HepG2 (cell line): ENCODE results near the gene YTHDF1.

ENCODE experiments used
- CC2D1A ChIP-seq: sonication (generic); formaldehyde crosslinking; IDR thresholded peaks from 2 replicates; pipeline ENCODE4 v1.8.1; 2023; ENCODE audit warnings: mild to moderate bottlenecking, missing genetic modification reagents
- HOXA9 ChIP-seq: sonication (generic); formaldehyde crosslinking; IDR thresholded peaks from 2 replicates; pipeline ENCODE4 v1.8.1; 2022; ENCODE audit warnings: missing genetic modification reagents, mild to moderate bottlenecking, moderate library complexity, borderline replicate concordance
- SMARCC2 ChIP-seq: fragments of 450-650 bp; IDR thresholded peaks from 2 replicates; pipeline ENCODE4 v1.6.1; 2017; ENCODE audit warnings: antibody characterized with exemption, mild to moderate bottlenecking
- SRSF1 ChIP-seq: fragments of 200-400 bp; formaldehyde crosslinking; optimal IDR thresholded peaks from 2 replicates; pipeline ENCODE3; 2017; ENCODE audit warnings: mild to moderate bottlenecking, low read depth, low read length, moderate library complexity
- ZNF121 ChIP-seq: sonication (generic); formaldehyde crosslinking; IDR thresholded peaks from 2 replicates; pipeline ENCODE4 v1.5.0; 2020; ENCODE audit warnings: mild to moderate bottlenecking, missing genetic modification reagents
- ZNF331 ChIP-seq: sonication (generic); formaldehyde crosslinking; IDR thresholded peaks from 2 replicates; pipeline ENCODE4 v1.4.0; 2020; ENCODE audit warnings: missing genetic modification reagents
- ZNF510 ChIP-seq: sonication (generic); formaldehyde crosslinking; IDR thresholded peaks from 2 replicates; pipeline ENCODE4 v1.4.0; 2020; ENCODE audit warnings: low read depth, mild to moderate bottlenecking, missing genetic modification reagents
- ZNF709 ChIP-seq: sonication (generic); formaldehyde crosslinking; IDR thresholded peaks from 2 replicates; pipeline ENCODE4 v1.5.0; 2020; ENCODE audit warnings: mild to moderate bottlenecking, missing genetic modification reagents
- ZNF747 ChIP-seq: sonication (generic); formaldehyde crosslinking; IDR thresholded peaks from 2 replicates; pipeline ENCODE4 v1.8.1; 2023; ENCODE audit warnings: missing genetic modification reagents, mild to moderate bottlenecking, borderline replicate concordance
- ZSCAN22 ChIP-seq: sonication (generic); formaldehyde crosslinking; IDR thresholded peaks from 2 replicates; pipeline ENCODE4 v1.4.0; 2020; ENCODE audit warnings: mild to moderate bottlenecking, missing genetic modification reagents
- TF ChIP-seq, protein P1 (sequence below): sonication (generic); formaldehyde crosslinking; IDR thresholded peaks from 2 replicates; pipeline ENCODE4 v1.4.0; 2020; ENCODE audit warnings: missing genetic modification reagents
- TF ChIP-seq, protein P2 (sequence below): sonication (generic); formaldehyde crosslinking; IDR thresholded peaks from 2 replicates; pipeline ENCODE4 v1.5.1; 2020; ENCODE audit warnings: missing genetic modification reagents, mild to moderate bottlenecking, borderline replicate concordance
- TF ChIP-seq, protein P3 (sequence below): sonication (generic); formaldehyde crosslinking; IDR thresholded peaks from 2 replicates; pipeline ENCODE4 v1.5.0; 2020; ENCODE audit warnings: mild to moderate bottlenecking, missing genetic modification reagents, moderate library complexity

DNA sequence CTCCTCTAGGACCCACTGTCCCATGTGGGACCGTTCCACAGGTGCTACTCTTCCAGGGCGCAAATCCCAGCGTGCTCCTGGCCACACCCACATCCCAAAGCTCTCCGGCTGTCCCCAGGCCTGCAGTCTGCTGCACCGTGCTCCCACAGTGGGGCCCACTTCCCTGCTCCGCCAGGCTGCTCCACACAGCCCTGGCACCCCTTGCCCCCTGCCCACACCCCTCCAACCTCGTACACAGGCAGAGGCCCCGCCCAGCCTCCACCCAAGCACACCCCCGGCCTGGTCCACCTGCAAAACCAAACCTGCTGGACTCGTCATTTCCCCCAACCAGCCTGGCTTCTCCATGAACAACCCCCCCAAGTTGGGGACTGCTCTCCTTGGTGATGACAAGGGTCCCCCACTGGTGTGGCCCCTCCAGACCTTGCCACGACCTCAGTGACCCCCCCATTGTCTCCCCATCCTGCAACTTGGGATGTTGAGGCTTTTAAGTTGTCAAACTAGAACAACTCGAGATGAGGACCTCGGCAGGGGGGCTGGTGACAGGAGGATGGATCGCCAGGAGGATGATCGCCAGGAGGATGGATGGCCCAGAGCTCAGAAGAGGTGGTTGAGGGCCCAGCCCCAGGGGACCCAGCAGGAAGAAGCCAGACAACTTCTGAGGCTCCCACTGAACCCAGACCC, 27.1 kb downstream of the YTHDF1 start:
- no peak for TF ChIP-seq HOXA9 (CRISPR knock-in tag)
- TF ChIP-seq CC2D1A, result no peak
- TF ChIP-seq ZNF747 (CRISPR knock-in tag), result no peak
- no peak for TF ChIP-seq ZNF331 (CRISPR knock-in tag)
- no peak for TF ChIP-seq SMARCC2
- TF ChIP-seq ZNF510 (CRISPR knock-in tag), result no peak
- TF ChIP-seq ZNF709, result no peak
- no peak for TF ChIP-seq ZSCAN22
- TF ChIP-seq, protein P1, sequence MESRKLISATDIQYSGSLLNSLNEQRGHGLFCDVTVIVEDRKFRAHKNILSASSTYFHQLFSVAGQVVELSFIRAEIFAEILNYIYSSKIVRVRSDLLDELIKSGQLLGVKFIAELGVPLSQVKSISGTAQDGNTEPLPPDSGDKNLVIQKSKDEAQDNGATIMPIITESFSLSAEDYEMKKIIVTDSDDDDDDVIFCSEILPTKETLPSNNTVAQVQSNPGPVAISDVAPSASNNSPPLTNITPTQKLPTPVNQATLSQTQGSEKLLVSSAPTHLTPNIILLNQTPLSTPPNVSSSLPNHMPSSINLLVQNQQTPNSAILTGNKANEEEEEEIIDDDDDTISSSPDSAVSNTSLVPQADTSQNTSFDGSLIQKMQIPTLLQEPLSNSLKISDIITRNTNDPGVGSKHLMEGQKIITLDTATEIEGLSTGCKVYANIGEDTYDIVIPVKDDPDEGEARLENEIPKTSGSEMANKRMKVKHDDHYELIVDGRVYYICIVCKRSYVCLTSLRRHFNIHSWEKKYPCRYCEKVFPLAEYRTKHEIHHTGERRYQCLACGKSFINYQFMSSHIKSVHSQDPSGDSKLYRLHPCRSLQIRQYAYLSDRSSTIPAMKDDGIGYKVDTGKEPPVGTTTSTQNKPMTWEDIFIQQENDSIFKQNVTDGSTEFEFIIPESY, result no peak
- no peak for TF ChIP-seq SRSF1
- TF ChIP-seq, protein P2, sequence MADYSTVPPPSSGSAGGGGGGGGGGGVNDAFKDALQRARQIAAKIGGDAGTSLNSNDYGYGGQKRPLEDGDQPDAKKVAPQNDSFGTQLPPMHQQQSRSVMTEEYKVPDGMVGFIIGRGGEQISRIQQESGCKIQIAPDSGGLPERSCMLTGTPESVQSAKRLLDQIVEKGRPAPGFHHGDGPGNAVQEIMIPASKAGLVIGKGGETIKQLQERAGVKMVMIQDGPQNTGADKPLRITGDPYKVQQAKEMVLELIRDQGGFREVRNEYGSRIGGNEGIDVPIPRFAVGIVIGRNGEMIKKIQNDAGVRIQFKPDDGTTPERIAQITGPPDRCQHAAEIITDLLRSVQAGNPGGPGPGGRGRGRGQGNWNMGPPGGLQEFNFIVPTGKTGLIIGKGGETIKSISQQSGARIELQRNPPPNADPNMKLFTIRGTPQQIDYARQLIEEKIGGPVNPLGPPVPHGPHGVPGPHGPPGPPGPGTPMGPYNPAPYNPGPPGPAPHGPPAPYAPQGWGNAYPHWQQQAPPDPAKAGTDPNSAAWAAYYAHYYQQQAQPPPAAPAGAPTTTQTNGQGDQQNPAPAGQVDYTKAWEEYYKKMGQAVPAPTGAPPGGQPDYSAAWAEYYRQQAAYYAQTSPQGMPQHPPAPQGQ (CRISPR knock-in tag), result no peak
- no peak for TF ChIP-seq ZNF121 (CRISPR knock-in tag)
- TF ChIP-seq, protein P3, sequence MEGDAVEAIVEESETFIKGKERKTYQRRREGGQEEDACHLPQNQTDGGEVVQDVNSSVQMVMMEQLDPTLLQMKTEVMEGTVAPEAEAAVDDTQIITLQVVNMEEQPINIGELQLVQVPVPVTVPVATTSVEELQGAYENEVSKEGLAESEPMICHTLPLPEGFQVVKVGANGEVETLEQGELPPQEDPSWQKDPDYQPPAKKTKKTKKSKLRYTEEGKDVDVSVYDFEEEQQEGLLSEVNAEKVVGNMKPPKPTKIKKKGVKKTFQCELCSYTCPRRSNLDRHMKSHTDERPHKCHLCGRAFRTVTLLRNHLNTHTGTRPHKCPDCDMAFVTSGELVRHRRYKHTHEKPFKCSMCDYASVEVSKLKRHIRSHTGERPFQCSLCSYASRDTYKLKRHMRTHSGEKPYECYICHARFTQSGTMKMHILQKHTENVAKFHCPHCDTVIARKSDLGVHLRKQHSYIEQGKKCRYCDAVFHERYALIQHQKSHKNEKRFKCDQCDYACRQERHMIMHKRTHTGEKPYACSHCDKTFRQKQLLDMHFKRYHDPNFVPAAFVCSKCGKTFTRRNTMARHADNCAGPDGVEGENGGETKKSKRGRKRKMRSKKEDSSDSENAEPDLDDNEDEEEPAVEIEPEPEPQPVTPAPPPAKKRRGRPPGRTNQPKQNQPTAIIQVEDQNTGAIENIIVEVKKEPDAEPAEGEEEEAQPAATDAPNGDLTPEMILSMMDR (CRISPR knock-in tag), result no peak
